Measurements from ENCODE around the gene ADH1A.
"Not testable (repeated sequence)": the region's sequence is repeated elsewhere in the genome, so short reads cannot be mapped to it uniquely, and the experiment has no call there.

The ADH1A gene

GRCh38 chr4:99317811-99318210 is 27.0 kb upstream of the ADH1A start:
- not testable (repeated sequence) for H3K4me1 ChIP-seq (ENCODE audit: control insufficient read depth, insufficient read depth, low read length, poor library complexity, severe bottlenecking); H3K4me3 ChIP-seq (ENCODE audit: insufficient read depth, low read depth, low read length, poor library complexity, severe bottlenecking); H3K9me3 ChIP-seq (ENCODE audit: control insufficient read depth, low read length); H3K27ac ChIP-seq (ENCODE audit: insufficient read depth, low read length, poor library complexity, severe bottlenecking); DNase-seq; H3K36me3 ChIP-seq (ENCODE audit: control insufficient read depth, insufficient read depth, low read length); H3K27me3 ChIP-seq (replicated peaks; ENCODE audit: control insufficient read depth, insufficient read depth, low read length, poor library complexity, severe bottlenecking)

GRCh38 chr4:99317354-99317753 is 26.6 kb upstream of the ADH1A start:
- H3K36me3 ChIP-seq (ENCODE audit: control insufficient read depth, insufficient read depth, low read length): no peaks in the 10 kb centered on the region
- no peaks in the 10 kb centered on the region for H3K9me3 ChIP-seq (ENCODE audit: control insufficient read depth, low read length)
- DNase-seq: no peak
- no peak overlapping the region for H3K4me3 ChIP-seq (ENCODE audit: insufficient read depth, low read depth, low read length, poor library complexity, severe bottlenecking)
- H3K4me1 ChIP-seq (ENCODE audit: control insufficient read depth, insufficient read depth, low read length, poor library complexity, severe bottlenecking): no peaks in the 10 kb centered on the region
- no peak overlapping the region for H3K27ac ChIP-seq (ENCODE audit: insufficient read depth, low read length, poor library complexity, severe bottlenecking)
- no peaks in the 10 kb centered on the region for H3K27me3 ChIP-seq (replicated peaks; ENCODE audit: control insufficient read depth, insufficient read depth, low read length, poor library complexity, severe bottlenecking)

GRCh38 chr4:99315839-99316238 is 25.1 kb upstream of the ADH1A start:
- Histone ChIP-seq H3K27ac (ENCODE audit: insufficient read depth, low read length, poor library complexity, severe bottlenecking) (no peak overlapping the region), H3K9me3 (ENCODE audit: control insufficient read depth, low read length) (no peaks in the 10 kb centered on the region), H3K4me3 (ENCODE audit: insufficient read depth, low read depth, low read length, poor library complexity, severe bottlenecking) (no peak overlapping the region), H3K27me3 (replicated peaks; ENCODE audit: control insufficient read depth, insufficient read depth, low read length, poor library complexity, severe bottlenecking) (no peaks in the 10 kb centered on the region), H3K4me1 (ENCODE audit: control insufficient read depth, insufficient read depth, low read length, poor library complexity, severe bottlenecking) (no peaks in the 10 kb centered on the region), H3K36me3 (ENCODE audit: control insufficient read depth, insufficient read depth, low read length) (no peaks in the 10 kb centered on the region)
- DNase-seq: no peak

- H3K4me3 ChIP-seq (ENCODE audit: insufficient read depth, low read depth, low read length, poor library complexity, severe bottlenecking): no peak overlapping the region
- no peak overlapping the region for H3K27ac ChIP-seq (ENCODE audit: insufficient read depth, low read length, poor library complexity, severe bottlenecking)
- H3K27me3 ChIP-seq (replicated peaks; ENCODE audit: control insufficient read depth, insufficient read depth, low read length, poor library complexity, severe bottlenecking): no peaks in the 10 kb centered on the region
- no peaks in the 10 kb centered on the region for H3K36me3 ChIP-seq (ENCODE audit: control insufficient read depth, insufficient read depth, low read length)
- no peak for DNase-seq
- no peaks in the 10 kb centered on the region for H3K9me3 ChIP-seq (ENCODE audit: control insufficient read depth, low read length)
- no peaks in the 10 kb centered on the region for H3K4me1 ChIP-seq (ENCODE audit: control insufficient read depth, insufficient read depth, low read length, poor library complexity, severe bottlenecking)
These were observed 23.4 kb upstream of the ADH1A start for GRCh38 chr4:99314211-99314610.

DNA sequence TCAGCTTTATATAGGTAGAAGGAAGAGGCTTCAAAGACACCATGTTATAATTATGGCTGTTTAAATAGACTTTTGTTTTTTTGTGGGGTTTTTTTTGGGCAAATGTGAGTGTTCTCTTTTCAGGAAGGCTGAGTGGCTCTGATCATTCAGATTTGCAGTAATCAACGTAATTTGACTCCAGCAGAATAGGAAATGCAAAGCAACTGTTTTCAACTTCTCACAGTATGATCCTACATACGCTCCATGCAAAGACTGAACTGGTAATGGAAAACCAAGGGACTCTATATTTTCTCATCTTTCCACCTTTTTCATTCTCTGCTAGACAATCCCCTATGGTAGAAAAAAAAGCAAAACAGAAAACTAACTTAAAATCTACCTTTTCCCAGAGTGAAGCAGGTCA is 19.6 kb upstream of the ADH1A start:
- no peaks in the 10 kb centered on the region for H3K9me3 ChIP-seq (ENCODE audit: control insufficient read depth, low read length)
- DNase-seq: no peak

GRCh38 chr4:99305638-99306400 is 15.0 kb upstream of the ADH1A start:
- H3K4me3 ChIP-seq (ENCODE audit: insufficient read depth, low read depth, low read length, poor library complexity, severe bottlenecking): no peak overlapping the region
- H3K36me3 ChIP-seq (ENCODE audit: control insufficient read depth, insufficient read depth, low read length): no peaks in the 10 kb centered on the region
- DNase-seq: no peak
- H3K27me3 ChIP-seq (replicated peaks; ENCODE audit: control insufficient read depth, insufficient read depth, low read length, poor library complexity, severe bottlenecking): no peaks in the 10 kb centered on the region
- H3K27ac ChIP-seq (ENCODE audit: insufficient read depth, low read length, poor library complexity, severe bottlenecking): no peak overlapping the region
- no peaks in the 10 kb centered on the region for H3K4me1 ChIP-seq (ENCODE audit: control insufficient read depth, insufficient read depth, low read length, poor library complexity, severe bottlenecking)
- H3K9me3 ChIP-seq (ENCODE audit: control insufficient read depth, low read length): no peaks in the 10 kb centered on the region

More for the DNA sequence above, 19.6 kb upstream of the ADH1A start:
- Histone ChIP-seq H3K27ac (ENCODE audit: insufficient read depth, low read length, poor library complexity, severe bottlenecking) (no peak overlapping the region), H3K36me3 (ENCODE audit: control insufficient read depth, insufficient read depth, low read length) (no peaks in the 10 kb centered on the region), H3K4me3 (ENCODE audit: insufficient read depth, low read depth, low read length, poor library complexity, severe bottlenecking) (no peak overlapping the region), H3K4me1 (ENCODE audit: control insufficient read depth, insufficient read depth, low read length, poor library complexity, severe bottlenecking) (no peaks in the 10 kb centered on the region), H3K27me3 (replicated peaks; ENCODE audit: control insufficient read depth, insufficient read depth, low read length, poor library complexity, severe bottlenecking) (no peaks in the 10 kb centered on the region)

DNA sequence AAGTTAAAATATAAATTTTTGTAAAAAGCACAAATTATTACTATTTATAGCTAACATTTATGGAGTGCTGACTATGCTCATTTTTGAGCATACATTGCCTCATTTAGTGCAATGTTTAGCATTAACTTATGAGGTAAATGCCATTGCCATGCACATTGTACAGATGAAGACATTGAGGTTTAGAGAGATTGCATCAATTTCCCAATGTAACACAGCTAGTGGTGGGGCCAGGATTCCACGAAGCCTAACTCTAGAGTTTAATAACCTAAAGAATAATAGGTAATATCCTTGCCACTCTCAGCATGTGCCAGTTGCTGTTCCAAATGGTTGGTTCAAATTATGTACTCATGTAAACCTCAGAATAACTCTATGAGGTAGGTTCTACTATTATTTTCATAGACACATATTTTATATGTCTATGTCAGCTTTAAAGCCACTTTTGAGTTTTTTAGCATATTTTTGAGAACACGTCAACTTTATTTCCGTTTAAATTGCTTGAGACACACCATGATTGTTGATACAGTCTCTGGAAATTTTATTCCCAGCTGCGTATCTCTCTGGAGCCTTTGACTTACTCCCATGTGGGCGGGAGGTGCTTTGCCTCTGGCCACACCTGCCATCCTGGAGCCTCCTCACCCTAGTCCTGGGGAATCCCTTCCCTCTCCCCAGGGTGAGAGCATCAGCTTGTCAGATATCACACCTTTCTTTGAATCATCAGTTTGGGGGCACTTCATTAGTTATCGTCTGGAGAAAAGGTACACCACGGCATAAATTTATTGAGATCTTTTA is 10.8 kb upstream of the ADH1A start:
- DNase-seq: no peak
- Histone ChIP-seq H3K27ac (ENCODE audit: insufficient read depth, low read length, poor library complexity, severe bottlenecking) (no peak overlapping the region), H3K4me3 (ENCODE audit: insufficient read depth, low read depth, low read length, poor library complexity, severe bottlenecking) (no peak overlapping the region)

GRCh38 chr4:99300934-99301333 is 10.1 kb upstream of the ADH1A start:
- H3K4me1 ChIP-seq (ENCODE audit: control insufficient read depth, insufficient read depth, low read length, poor library complexity, severe bottlenecking): no peaks in the 10 kb centered on the region
- no peaks in the 10 kb centered on the region for H3K9me3 ChIP-seq (ENCODE audit: control insufficient read depth, low read length)
- no peak for DNase-seq
- no peaks in the 10 kb centered on the region for H3K27me3 ChIP-seq (replicated peaks; ENCODE audit: control insufficient read depth, insufficient read depth, low read length, poor library complexity, severe bottlenecking)
- no peak overlapping the region for H3K27ac ChIP-seq (ENCODE audit: insufficient read depth, low read length, poor library complexity, severe bottlenecking)
- H3K36me3 ChIP-seq (ENCODE audit: control insufficient read depth, insufficient read depth, low read length): no peaks in the 10 kb centered on the region
- no peak overlapping the region for H3K4me3 ChIP-seq (ENCODE audit: insufficient read depth, low read depth, low read length, poor library complexity, severe bottlenecking)

More for the DNA sequence above, 10.8 kb upstream of the ADH1A start:
- Histone ChIP-seq H3K4me1 (ENCODE audit: control insufficient read depth, insufficient read depth, low read length, poor library complexity, severe bottlenecking) (no peaks in the 10 kb centered on the region), H3K9me3 (ENCODE audit: control insufficient read depth, low read length) (no peaks in the 10 kb centered on the region), H3K36me3 (ENCODE audit: control insufficient read depth, insufficient read depth, low read length) (no peaks in the 10 kb centered on the region), H3K27me3 (replicated peaks; ENCODE audit: control insufficient read depth, insufficient read depth, low read length, poor library complexity, severe bottlenecking) (no peaks in the 10 kb centered on the region)

DNA sequence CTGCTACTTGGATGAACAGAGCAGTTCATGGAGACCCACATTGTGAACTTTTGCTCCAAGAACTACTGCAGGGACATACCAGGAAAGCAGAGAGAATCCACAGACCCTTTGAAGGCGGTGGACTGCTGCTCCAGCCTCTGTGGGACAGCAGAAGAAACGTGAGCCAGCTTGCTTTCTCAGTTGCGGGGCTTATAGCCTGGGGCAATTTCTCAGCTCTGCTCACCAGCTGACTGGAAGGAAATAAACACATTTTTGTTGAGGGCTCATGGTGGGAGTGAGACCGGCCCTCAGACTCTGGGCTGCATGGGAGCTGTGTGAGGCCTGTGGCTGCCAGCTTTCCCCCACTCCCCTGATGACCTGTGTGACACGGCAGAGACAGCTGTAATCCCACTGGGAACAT is 2.6 kb upstream of the ADH1A start:
- Histone ChIP-seq H3K27ac (ENCODE audit: insufficient read depth, low read length, poor library complexity, severe bottlenecking) (no peak overlapping the region), H3K36me3 (ENCODE audit: control insufficient read depth, insufficient read depth, low read length) (no peaks in the 10 kb centered on the region), H3K27me3 (replicated peaks; ENCODE audit: control insufficient read depth, insufficient read depth, low read length, poor library complexity, severe bottlenecking) (no peaks in the 10 kb centered on the region), H3K4me1 (ENCODE audit: control insufficient read depth, insufficient read depth, low read length, poor library complexity, severe bottlenecking) (no peaks in the 10 kb centered on the region), H3K9me3 (ENCODE audit: control insufficient read depth, low read length) (no peaks in the 10 kb centered on the region), H3K4me3 (ENCODE audit: insufficient read depth, low read depth, low read length, poor library complexity, severe bottlenecking) (no peak overlapping the region)
- no peak for DNase-seq

DNA sequence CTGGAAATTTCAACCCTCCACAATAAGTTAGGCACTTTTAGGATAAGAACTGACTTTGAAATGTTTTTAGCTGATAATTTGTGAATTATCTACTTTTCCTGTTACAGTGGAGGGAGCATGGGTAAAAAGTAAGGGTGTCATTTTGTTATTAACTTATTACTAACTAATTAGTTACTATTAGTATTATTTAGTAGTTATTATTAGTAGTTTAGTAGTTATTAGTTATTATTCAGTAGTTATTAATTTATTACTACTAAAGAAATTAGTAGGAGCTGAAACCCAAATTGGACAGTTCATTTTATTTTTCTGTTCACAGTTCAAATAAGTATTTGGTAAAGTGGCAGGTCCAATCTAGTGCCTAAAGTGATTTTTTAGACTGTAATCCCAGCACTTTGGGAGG is 5.4 kb downstream of the ADH1A start:
- DNase-seq: no peak
- no peak overlapping the region for H3K4me3 ChIP-seq (ENCODE audit: insufficient read depth, low read depth, low read length, poor library complexity, severe bottlenecking)

More for the DNA sequence above, 5.4 kb downstream of the ADH1A start:
- Histone ChIP-seq H3K27me3 (replicated peaks; ENCODE audit: control insufficient read depth, insufficient read depth, low read length, poor library complexity, severe bottlenecking) (no peaks in the 10 kb centered on the region), H3K36me3 (ENCODE audit: control insufficient read depth, insufficient read depth, low read length) (no peaks in the 10 kb centered on the region), H3K27ac (ENCODE audit: insufficient read depth, low read length, poor library complexity, severe bottlenecking) (no peak overlapping the region), H3K9me3 (ENCODE audit: control insufficient read depth, low read length) (no peaks in the 10 kb centered on the region), H3K4me1 (ENCODE audit: control insufficient read depth, insufficient read depth, low read length, poor library complexity, severe bottlenecking) (no peaks in the 10 kb centered on the region)
